GM12891 (cell line): ENCODE data around the gene CDH13.

ENCODE experiments used
- PAX5 ChIP-seq: IDR thresholded peaks from 2 replicates; pipeline ENCODE4 v1.6.1; 2011; ENCODE audit warnings: low read length, moderate library complexity, mild to moderate bottlenecking; ENCODE audit not compliant: insufficient read depth, severe bottlenecking
- POLR2A ChIP-seq: IDR thresholded peaks from 2 replicates; pipeline ENCODE4 v1.6.1; 2011; ENCODE audit warnings: low read depth, low read length, control low read depth
- POLR2AphosphoS5 ChIP-seq: IDR thresholded peaks from 2 replicates; pipeline ENCODE4 v1.6.1; 2011; ENCODE audit warnings: low read depth, low read length, control low read depth
- TAF1 ChIP-seq: IDR thresholded peaks from 2 replicates; pipeline ENCODE4 v1.6.1; 2011; ENCODE audit warnings: low read depth, low read length, control low read depth

DNA sequence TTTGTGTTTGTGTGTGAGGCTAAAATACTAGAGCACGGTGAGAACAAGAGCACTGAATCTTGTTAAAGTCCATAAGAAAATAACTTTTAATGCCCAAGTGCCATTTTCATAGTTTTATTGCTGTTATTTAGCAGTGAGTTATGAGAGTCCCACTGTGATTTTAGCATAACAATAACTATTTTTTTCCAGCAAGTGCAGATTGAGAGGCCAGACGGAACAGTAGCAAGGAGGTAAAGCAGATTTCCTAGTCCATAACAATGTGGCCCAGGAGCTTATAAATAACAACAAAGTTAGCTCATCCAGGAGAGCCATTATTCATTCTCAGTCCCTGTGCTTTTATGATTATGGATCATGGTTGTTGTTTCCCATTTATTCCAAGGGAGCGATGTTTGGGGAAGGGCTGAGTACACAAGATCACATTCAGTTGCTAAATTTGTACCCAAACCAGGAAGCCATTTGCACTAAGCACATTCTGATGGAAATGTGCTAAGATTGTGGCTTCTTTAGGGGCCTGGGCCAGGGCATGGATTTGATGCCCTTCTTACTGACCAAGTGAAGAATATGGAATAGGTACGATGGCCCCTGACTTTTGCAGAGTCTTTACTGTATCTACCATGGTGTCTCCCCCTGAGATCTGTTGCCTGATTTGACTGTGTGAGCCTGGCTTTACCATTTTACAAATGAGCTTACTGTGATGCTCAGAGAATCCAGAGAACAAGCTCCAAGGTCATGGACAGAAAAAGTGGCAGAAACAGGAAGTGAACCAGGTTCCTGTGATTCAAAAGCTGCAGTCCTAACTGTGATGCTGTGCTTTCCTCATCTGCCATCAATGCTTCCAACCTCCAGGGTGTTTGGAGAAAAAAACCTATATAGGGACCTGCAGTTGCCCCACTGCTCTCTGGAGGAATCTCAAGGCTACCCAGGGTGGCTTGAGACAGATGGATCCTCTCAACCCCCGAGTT lies 976.3 kb downstream of the CDH13 start:
- TF ChIP-seq POLR2A (no peak), POLR2AphosphoS5 (no peak), PAX5 (no peak), TAF1 (no peak)
